HepG2 (cell line): ENCODE data around the gene TPD52L2. TPM values are rescaled to one million over a fixed set of nuclear protein-coding genes. Genes with fewer than 3 reads are reported as not detected.

Source experiments
- ATF5 ChIP-seq: sonication (generic); formaldehyde crosslinking; IDR thresholded peaks from 2 replicates; pipeline ENCODE4 v1.4.0; 2020; ENCODE audit warnings: mild to moderate bottlenecking, low read depth, missing genetic modification reagents
- LBX2 ChIP-seq: sonication (generic); formaldehyde crosslinking; IDR thresholded peaks from 2 replicates; pipeline ENCODE4 v1.5.0; 2020; ENCODE audit warnings: missing genetic modification reagents, mild to moderate bottlenecking, borderline replicate concordance
- PPARG ChIP-seq: conservative IDR thresholded peaks from 2 replicates; pipeline ENCODE4 v1.6.1; 2016; ENCODE audit warnings: missing biosample characterization, missing genetic modification reagents
- SCMH1 ChIP-seq: sonication (generic); formaldehyde crosslinking; IDR thresholded peaks from 2 replicates; pipeline ENCODE4 v1.9.0; 2021; ENCODE audit warnings: missing genetic modification reagents, mild to moderate bottlenecking, borderline replicate concordance
- SMAD9 ChIP-seq: sonication (generic); formaldehyde crosslinking; IDR thresholded peaks from 2 replicates; pipeline ENCODE4 v1.5.1; 2020; ENCODE audit warnings: mild to moderate bottlenecking, missing genetic modification reagents
- SOX6 ChIP-seq, 2 experiments: fragments of 450-650 bp in 1 of 2; sonication (generic) in 1 of 2; formaldehyde crosslinking in 1 of 2; IDR thresholded peaks; 2 replicates each; pipeline versions ENCODE4 v1.4.0 to v1.6.1; 2017 to 2020; ENCODE audit warnings: antibody characterized with exemption in 1 of 2, mild to moderate bottlenecking in 1 of 2, missing genetic modification reagents in 1 of 2
- ZNF101 ChIP-seq: sonication (generic); formaldehyde crosslinking; IDR thresholded peaks from 2 replicates; pipeline ENCODE4 v1.4.0; 2020; ENCODE audit warnings: mild to moderate bottlenecking, low read depth, missing genetic modification reagents, borderline replicate concordance
- ZNF143 ChIP-seq: sonication (generic); formaldehyde crosslinking; IDR thresholded peaks from 2 replicates; pipeline ENCODE4 v1.4.0; 2020; ENCODE audit warnings: missing genetic modification reagents
- ZNF329 ChIP-seq: sonication (generic); formaldehyde crosslinking; IDR thresholded peaks from 2 replicates; pipeline ENCODE4 v1.9.0; 2021; ENCODE audit warnings: low read depth, mild to moderate bottlenecking, missing genetic modification reagents
- ZNF33B ChIP-seq: sonication (generic); formaldehyde crosslinking; IDR thresholded peaks from 2 replicates; pipeline ENCODE4 v1.5.1; 2020; ENCODE audit warnings: mild to moderate bottlenecking, missing genetic modification reagents
- ZNF441 ChIP-seq: sonication (generic); formaldehyde crosslinking; IDR thresholded peaks from 2 replicates; pipeline ENCODE4 v1.7.0; 2021; ENCODE audit warnings: missing genetic modification reagents, borderline replicate concordance
- ZNF724P ChIP-seq: sonication (generic); formaldehyde crosslinking; IDR thresholded peaks from 2 replicates; pipeline ENCODE4 v1.8.0; 2022; ENCODE audit warnings: missing genetic modification reagents, borderline replicate concordance
- ZNF766 ChIP-seq: sonication (generic); formaldehyde crosslinking; IDR thresholded peaks from 2 replicates; pipeline ENCODE4 v1.5.0; 2020; ENCODE audit warnings: missing genetic modification reagents, borderline replicate concordance
- polyA plus RNA-seq, 8 experiments: library from polyadenylated mRNA; depleted of rRNA in 3 of 8; stranded (reverse) in 7 of 8; unstranded in 1 of 8; fragments of >200 nt; fragmentation: Illumina TruSeq in 4 of 8; extraction: Trizol in 4 of 8; gene quantifications; 2 replicates each; pipeline versions ENCODE4 v1.2.1 to v1.2.3, GENCODE V29; 2011 to 2016; ENCODE audit warnings: low read depth in 4 of 8, missing spikeins in 1 of 8, mixed read lengths in 1 of 8; ENCODE audit not compliant: insufficient read depth in 1 of 8
- total RNA-seq, 5 experiments: library from RNA; depleted of rRNA; stranded (reverse); fragments of >200 nt; fragmentation: Illumina TruSeq; extraction: Trizol; gene quantifications; 2 replicates each; pipeline ENCODE4 v1.2.3, GENCODE V29; 2016; ENCODE audit warnings: low read depth in 1 of 5
- TF ChIP-seq, protein P1 (sequence below), 2 experiments: sonication (generic) in 1 of 2; formaldehyde crosslinking in 1 of 2; IDR thresholded peaks; 2 replicates each; pipeline versions ENCODE4 v1.6.1 to v1.9.0; 2014 to 2022; ENCODE audit warnings: antibody characterized with exemption in 1 of 2, borderline replicate concordance in 1 of 2, inconsistent platforms in 1 of 2, low read depth in 1 of 2, missing genetic modification reagents in 1 of 2
- TF ChIP-seq, protein P2 (sequence below): sonication (generic); formaldehyde crosslinking; IDR thresholded peaks from 2 replicates; pipeline ENCODE4 v1.8.0; 2022; ENCODE audit warnings: mild to moderate bottlenecking, missing genetic modification reagents
- TF ChIP-seq, protein P3 (sequence below): sonication (generic); formaldehyde crosslinking; IDR thresholded peaks from 2 replicates; pipeline ENCODE4 v1.9.0; 2021; ENCODE audit warnings: missing genetic modification reagents, borderline replicate concordance
- TF ChIP-seq, protein P4 (sequence below): sonication (generic); formaldehyde crosslinking; IDR thresholded peaks from 2 replicates; pipeline ENCODE4 v1.4.0; 2020; ENCODE audit warnings: mild to moderate bottlenecking, missing genetic modification reagents, borderline replicate concordance

The TPD52L2 gene
- total and polyA plus RNA-seq, 2 of the 13 experiments (the other 11 are each of a cell fraction or from before 2014, with no cell fraction given), result 156 to 184 TPM

DNA sequence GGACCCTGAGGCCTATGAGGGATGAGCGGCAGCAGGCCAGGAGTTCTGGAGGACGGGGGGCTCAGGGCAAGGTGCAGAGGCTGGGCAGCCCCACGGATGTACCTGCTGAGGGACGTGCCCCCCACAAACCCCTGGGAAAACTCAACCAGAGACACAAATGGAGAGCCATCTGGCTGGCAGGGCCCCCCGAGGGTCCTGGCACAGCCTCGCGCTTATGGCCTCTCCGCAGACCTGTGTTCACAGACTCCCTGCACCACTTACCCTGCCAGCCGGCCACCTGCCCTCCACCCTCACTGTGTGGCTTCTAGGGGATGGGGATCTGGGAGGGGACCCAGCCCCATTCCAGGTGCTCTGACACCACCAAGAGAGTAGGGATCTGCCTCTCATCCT, 30.6 kb upstream of the TPD52L2 start (continued):
- TF ChIP-seq, protein P1, sequence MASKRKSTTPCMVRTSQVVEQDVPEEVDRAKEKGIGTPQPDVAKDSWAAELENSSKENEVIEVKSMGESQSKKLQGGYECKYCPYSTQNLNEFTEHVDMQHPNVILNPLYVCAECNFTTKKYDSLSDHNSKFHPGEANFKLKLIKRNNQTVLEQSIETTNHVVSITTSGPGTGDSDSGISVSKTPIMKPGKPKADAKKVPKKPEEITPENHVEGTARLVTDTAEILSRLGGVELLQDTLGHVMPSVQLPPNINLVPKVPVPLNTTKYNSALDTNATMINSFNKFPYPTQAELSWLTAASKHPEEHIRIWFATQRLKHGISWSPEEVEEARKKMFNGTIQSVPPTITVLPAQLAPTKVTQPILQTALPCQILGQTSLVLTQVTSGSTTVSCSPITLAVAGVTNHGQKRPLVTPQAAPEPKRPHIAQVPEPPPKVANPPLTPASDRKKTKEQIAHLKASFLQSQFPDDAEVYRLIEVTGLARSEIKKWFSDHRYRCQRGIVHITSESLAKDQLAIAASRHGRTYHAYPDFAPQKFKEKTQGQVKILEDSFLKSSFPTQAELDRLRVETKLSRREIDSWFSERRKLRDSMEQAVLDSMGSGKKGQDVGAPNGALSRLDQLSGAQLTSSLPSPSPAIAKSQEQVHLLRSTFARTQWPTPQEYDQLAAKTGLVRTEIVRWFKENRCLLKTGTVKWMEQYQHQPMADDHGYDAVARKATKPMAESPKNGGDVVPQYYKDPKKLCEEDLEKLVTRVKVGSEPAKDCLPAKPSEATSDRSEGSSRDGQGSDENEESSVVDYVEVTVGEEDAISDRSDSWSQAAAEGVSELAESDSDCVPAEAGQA (IDR thresholded peaks at IDR 0.05; ENCODE audit: low read depth), result no peak
- TF ChIP-seq, protein P1 (CRISPR knock-in tag; IDR thresholded peaks at IDR 0.05; ENCODE audit: borderline replicate concordance), result no peak
- no peak for TF ChIP-seq ZNF724P
- no peak for TF ChIP-seq ZNF766 (CRISPR knock-in tag)
- no peak for TF ChIP-seq ZNF329
- TF ChIP-seq ATF5, result no peak
- TF ChIP-seq SOX6 (IDR thresholded peaks at IDR 0.05), result no peak
- no peak for TF ChIP-seq SOX6 (CRISPR knock-in tag; IDR thresholded peaks at IDR 0.05)
- no peak for TF ChIP-seq ZNF101 (CRISPR knock-in tag)
- TF ChIP-seq, protein P2, sequence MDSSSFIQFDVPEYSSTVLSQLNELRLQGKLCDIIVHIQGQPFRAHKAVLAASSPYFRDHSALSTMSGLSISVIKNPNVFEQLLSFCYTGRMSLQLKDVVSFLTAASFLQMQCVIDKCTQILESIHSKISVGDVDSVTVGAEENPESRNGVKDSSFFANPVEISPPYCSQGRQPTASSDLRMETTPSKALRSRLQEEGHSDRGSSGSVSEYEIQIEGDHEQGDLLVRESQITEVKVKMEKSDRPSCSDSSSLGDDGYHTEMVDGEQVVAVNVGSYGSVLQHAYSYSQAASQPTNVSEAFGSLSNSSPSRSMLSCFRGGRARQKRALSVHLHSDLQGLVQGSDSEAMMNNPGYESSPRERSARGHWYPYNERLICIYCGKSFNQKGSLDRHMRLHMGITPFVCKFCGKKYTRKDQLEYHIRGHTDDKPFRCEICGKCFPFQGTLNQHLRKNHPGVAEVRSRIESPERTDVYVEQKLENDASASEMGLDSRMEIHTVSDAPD (CRISPR knock-in tag), result no peak
- no peak for TF ChIP-seq ZNF143 (CRISPR knock-in tag)
- TF ChIP-seq ZNF33B (CRISPR knock-in tag), result no peak
- no peak for TF ChIP-seq LBX2
- TF ChIP-seq, protein P3, sequence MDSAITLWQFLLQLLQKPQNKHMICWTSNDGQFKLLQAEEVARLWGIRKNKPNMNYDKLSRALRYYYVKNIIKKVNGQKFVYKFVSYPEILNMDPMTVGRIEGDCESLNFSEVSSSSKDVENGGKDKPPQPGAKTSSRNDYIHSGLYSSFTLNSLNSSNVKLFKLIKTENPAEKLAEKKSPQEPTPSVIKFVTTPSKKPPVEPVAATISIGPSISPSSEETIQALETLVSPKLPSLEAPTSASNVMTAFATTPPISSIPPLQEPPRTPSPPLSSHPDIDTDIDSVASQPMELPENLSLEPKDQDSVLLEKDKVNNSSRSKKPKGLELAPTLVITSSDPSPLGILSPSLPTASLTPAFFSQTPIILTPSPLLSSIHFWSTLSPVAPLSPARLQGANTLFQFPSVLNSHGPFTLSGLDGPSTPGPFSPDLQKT (CRISPR knock-in tag), result no peak
- TF ChIP-seq PPARG, result no peak
- TF ChIP-seq SCMH1 (CRISPR knock-in tag), result no peak
- TF ChIP-seq ZNF441 (CRISPR knock-in tag), result no peak
- TF ChIP-seq, protein P4, sequence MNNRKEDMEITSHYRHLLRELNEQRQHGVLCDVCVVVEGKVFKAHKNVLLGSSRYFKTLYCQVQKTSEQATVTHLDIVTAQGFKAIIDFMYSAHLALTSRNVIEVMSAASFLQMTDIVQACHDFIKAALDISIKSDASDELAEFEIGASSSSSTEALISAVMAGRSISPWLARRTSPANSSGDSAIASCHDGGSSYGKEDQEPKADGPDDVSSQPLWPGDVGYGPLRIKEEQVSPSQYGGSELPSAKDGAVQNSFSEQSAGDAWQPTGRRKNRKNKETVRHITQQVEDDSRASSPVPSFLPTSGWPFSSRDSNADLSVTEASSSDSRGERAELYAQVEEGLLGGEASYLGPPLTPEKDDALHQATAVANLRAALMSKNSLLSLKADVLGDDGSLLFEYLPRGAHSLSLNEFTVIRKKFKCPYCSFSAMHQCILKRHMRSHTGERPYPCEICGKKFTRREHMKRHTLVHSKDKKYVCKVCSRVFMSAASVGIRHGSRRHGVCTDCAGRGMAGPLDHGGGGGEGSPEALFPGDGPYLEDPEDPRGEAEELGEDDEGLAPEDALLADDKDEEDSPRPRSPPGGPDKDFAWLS, result no peak
- TF ChIP-seq SMAD9, result no peak
- TF ChIP-seq, all 625 proteins: peak for 8
